Upper lobe of left lung (tissue), 6 donors: ENCODE measurements around the gene SACS. TPM values are rescaled to one million over a fixed set of nuclear protein-coding genes. Genes with fewer than 3 reads are reported as not detected.
"Not testable (repeated sequence)": the region's sequence is repeated elsewhere in the genome, so short reads cannot be mapped to it uniquely, and the experiment has no call there.

ENCODE experiments used
- ATAC-seq, 2 donors: fragments of 200-7000 bp; cut with Tn5 transposase; one replicate each; pipeline ENCODE4 v1.9.1; 2022; ENCODE audit warnings: mild to moderate bottlenecking in 2 of 2, moderate library complexity in 2 of 2; ENCODE audit not compliant: low FRiP score in 2 of 2
- DNase-seq, 2 donors: peaks; one replicate each; pipeline ENCODE4 v3.0.0-alpha.2; 2019 to 2020
- H3K27ac ChIP-seq, 4 donors: fragments of 200-600 bp; sonication (generic); one replicate each; pipeline ENCODE4 v1.5.1; 2016 to 2019
- H3K27me3 ChIP-seq, 4 donors: fragments of 200-600 bp; sonication (generic); one replicate each; pipeline ENCODE4 v1.5.1; 2017 to 2019
- H3K36me3 ChIP-seq, 4 donors: fragments of 200-600 bp; sonication (generic); one replicate each; pipeline ENCODE4 v1.5.1; 2016 to 2019
- H3K4me1 ChIP-seq, 4 donors: fragments of 200-600 bp; sonication (generic); one replicate each; pipeline ENCODE4 v1.5.1; 2018 to 2019
- H3K4me3 ChIP-seq, 4 donors: fragments of 200-600 bp; sonication (generic); one replicate each; pipeline ENCODE4 v1.5.1; 2017 to 2019; ENCODE audit warnings: mild to moderate bottlenecking in 2 of 4, moderate library complexity in 1 of 4
- H3K9me3 ChIP-seq, 4 donors: fragments of 200-600 bp; sonication (generic); one replicate each; pipeline ENCODE4 v1.5.1; 2018 to 2019
- CTCF ChIP-seq, 6 experiments: fragments of 450-650 bp in 4 of 6; fragments of 200-600 bp in 2 of 6; sonication (generic) in 2 of 6; IDR thresholded peaks; one replicate each; pipeline ENCODE4 v1.5.1; 2016 to 2019; ENCODE audit warnings: antibody characterized with exemption in 6 of 6
- EP300 ChIP-seq, 4 donors: sonication (generic); formaldehyde crosslinking; IDR thresholded peaks; one replicate each; pipeline ENCODE4 v1.5.1; 2017; ENCODE audit warnings: antibody characterized with exemption in 4 of 4, control low read depth in 2 of 4
- POLR2A ChIP-seq, 4 donors: fragments of 450-650 bp; IDR thresholded peaks; one replicate each; pipeline ENCODE4 v1.5.1; 2016 to 2017; ENCODE audit warnings: antibody characterized with exemption in 4 of 4, mild to moderate bottlenecking in 2 of 4
- POLR2AphosphoS5 ChIP-seq, 2 donors: sonication (generic); formaldehyde crosslinking; IDR thresholded peaks; one replicate each; pipeline ENCODE4 v1.5.1; 2017; ENCODE audit warnings: antibody characterized with exemption in 2 of 2
- WGBS, 2 donors: methylation state at CpG; one replicate each; pipeline ENCODE4 v1.1.5; 2017 to 2018; 5-methylcytosine and 5-hydroxymethylcytosine counted together
- total RNA-seq, 6 donors: library from RNA; depleted of rRNA in 4 of 6; stranded (reverse); fragments of >200 nt in 4 of 6; gene quantifications; one replicate each; pipeline versions ENCODE4 v1.1.0 to v1.2.1, GENCODE V29; 2016 to 2021
- donor health status: DM: no; HTN: no; CAD: no; lungs with moderate emphysema.
- donor health status: DM: no; HTN: yes; CAD: no; lungs with severe emphysema.

Gene SACS
- total RNA-seq, 6 donors from 2014 or later = 2.4 to 25.1 (median 9.7) TPM

GRCh38 chr13:23322353-23323336, 110.9 kb downstream of the SACS start:
- DNase-seq (no peak), ATAC-seq (no peak)
- Histone ChIP-seq H3K27me3 (no peaks in the 10 kb centered on the region), H3K9me3 (no peaks in the 10 kb centered on the region), H3K4me3 (no peak overlapping the region), H3K36me3 (no peaks in the 10 kb centered on the region), H3K4me1 (peaks cover 0 to 5% (median 2%) of the 10 kb centered on the region in 4 donors), H3K27ac (no peak overlapping the region)
- TF ChIP-seq POLR2AphosphoS5 (IDR thresholded peaks at IDR 0.05) (no peak), EP300 (IDR thresholded peaks at IDR 0.05) (no peak), CTCF (IDR thresholded peaks at IDR 0.05) (no peak), POLR2A (IDR thresholded peaks at IDR 0.05) (no peak)
- WGBS, 2 donors = 83 to 84% methylated on average over 15 to 17 of the region's 19 CpGs

DNA sequence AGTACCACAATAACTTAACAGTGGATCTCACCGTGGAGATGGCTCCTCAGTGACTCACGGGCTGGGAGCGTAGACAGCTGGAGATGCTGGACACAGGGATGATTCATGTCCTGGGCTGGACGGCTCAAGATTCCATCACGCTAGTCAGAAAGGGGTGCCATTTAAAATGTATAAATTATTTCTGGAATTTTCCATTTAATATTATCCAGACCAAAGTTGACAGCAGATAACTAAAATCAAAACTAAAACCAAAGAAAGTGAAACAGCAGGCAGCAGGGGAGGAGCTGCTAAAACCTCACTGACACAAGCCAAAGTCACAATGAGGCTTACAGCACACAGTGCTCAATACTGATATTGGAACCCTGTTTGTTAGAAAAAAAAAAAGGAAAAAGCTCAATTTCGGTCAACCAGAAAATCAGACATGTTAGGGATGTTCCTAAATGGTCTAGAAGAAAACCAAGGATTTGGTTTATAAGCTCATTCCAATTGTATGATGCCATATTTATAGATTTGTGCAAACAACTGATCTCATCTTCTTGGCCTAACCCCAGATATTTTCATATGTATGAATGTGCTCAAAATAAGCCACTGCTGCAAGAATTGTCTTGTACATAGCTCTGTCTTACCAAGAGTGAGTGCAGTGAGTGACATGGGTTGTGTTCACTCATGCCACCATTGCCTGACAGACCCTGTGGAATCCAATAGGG, 111.8 kb downstream of the SACS start:
- H3K36me3 ChIP-seq = no peaks in the 10 kb centered on the region
- peaks cover 0 to 5% (median 2%) of the 10 kb centered on the region in 4 donors for H3K4me1 ChIP-seq
- DNase-seq = no peak
- peak overlapping the region in 1 of 4 donors; percentile 24 for H3K27ac ChIP-seq
- H3K27me3 ChIP-seq = no peaks in the 10 kb centered on the region
- TF ChIP-seq POLR2AphosphoS5 (IDR thresholded peaks at IDR 0.05) (no peak), POLR2A (IDR thresholded peaks at IDR 0.05) (no peak), EP300 (IDR thresholded peaks at IDR 0.05) (no peak), CTCF (IDR thresholded peaks at IDR 0.05) (no peak)
- no peaks in the 10 kb centered on the region for H3K9me3 ChIP-seq
- 46 to 72% methylated on average over 6 of the region's 6 CpGs for WGBS, 2 donors
- peak; percentile 58 to 95 for ATAC-seq
- H3K4me3 ChIP-seq = peak overlapping the region in 2 of 4 donors; percentile 17 to 22

GRCh38 chr13:23320926-23321534, 112.5 kb downstream of the SACS start:
- peak overlapping the region in 1 of 4 donors; percentile 24 for H3K27ac ChIP-seq
- 59 to 67% methylated on average over 4 of the region's 4 CpGs for WGBS, 2 donors

GRCh38 chr13:23319883-23320224, 113.6 kb downstream of the SACS start:
- WGBS, 2 donors = 78 to 81% methylated on average over 3 of the region's 3 CpGs
- TF ChIP-seq EP300 (IDR thresholded peaks at IDR 0.05) (no peak), POLR2A (IDR thresholded peaks at IDR 0.05) (no peak), POLR2AphosphoS5 (IDR thresholded peaks at IDR 0.05) (no peak)
- Histone ChIP-seq H3K27ac (no peak overlapping the region), H3K4me3 (no peak overlapping the region), H3K27me3 (no peaks in the 10 kb centered on the region), H3K36me3 (no peaks in the 10 kb centered on the region), H3K4me1 (peaks cover 0 to 5% (median 2%) of the 10 kb centered on the region in 4 donors), H3K9me3 (no peaks in the 10 kb centered on the region)
- DNase-seq (no peak), ATAC-seq (no peak)

More at GRCh38 chr13:23320926-23321534, 112.5 kb downstream of the SACS start:
- no peaks in the 10 kb centered on the region for H3K36me3 ChIP-seq
- peaks cover 0 to 5% (median 2%) of the 10 kb centered on the region in 4 donors for H3K4me1 ChIP-seq
- H3K27me3 ChIP-seq = no peaks in the 10 kb centered on the region
- DNase-seq = no peak
- ATAC-seq = peak in 1 of 2 donors; percentile 3
- TF ChIP-seq POLR2A (IDR thresholded peaks at IDR 0.05) (no peak), CTCF (IDR thresholded peaks at IDR 0.05) (no peak), POLR2AphosphoS5 (IDR thresholded peaks at IDR 0.05) (no peak), EP300 (IDR thresholded peaks at IDR 0.05) (no peak)
- H3K4me3 ChIP-seq = peak overlapping the region in 2 of 4 donors; percentile 17 to 22
- H3K9me3 ChIP-seq = no peaks in the 10 kb centered on the region

- 59 to 88% methylated on average over 6 of the region's 6 CpGs for WGBS, 2 donors
- H3K27me3 ChIP-seq, H3K27ac ChIP-seq, ATAC-seq, H3K4me3 ChIP-seq, H3K4me1 ChIP-seq, H3K9me3 ChIP-seq, DNase-seq, H3K36me3 ChIP-seq: not testable (repeated sequence)
Observed at GRCh38 chr13:23314837-23315236, 118.7 kb downstream of the SACS start.
